Gastroesophageal sphincter (tissue), 4 donors: Measurements from ENCODE around the gene LRRC43. TPM values are rescaled to one million over a fixed set of nuclear protein-coding genes. Genes with fewer than 3 reads are reported as not detected.

Source experiments
- ATAC-seq: fragments of 150-250 bp; one replicate; pipeline ENCODE4 v1.9.1; 2016; ENCODE audit warnings: mild to moderate bottlenecking, moderate library complexity
- H3K27ac ChIP-seq, 4 donors: fragments of 200-600 bp; sonication (generic) in 3 of 4; 1 replicate in 3 of 4; 2 replicates in 1 of 4; pipeline ENCODE4 v1.5.1; 2016 to 2019
- H3K27me3 ChIP-seq: fragments of 200-600 bp; sonication (generic); one replicate; pipeline ENCODE4 v1.5.1; 2019
- H3K36me3 ChIP-seq, 2 donors: fragments of 200-600 bp; sonication (generic); one replicate each; pipeline ENCODE4 v1.5.1; 2019; ENCODE audit warnings: control low read depth in 1 of 2
- H3K4me1 ChIP-seq, 3 donors: fragments of 200-600 bp; sonication (generic); 1 replicate in 2 of 3; 2 replicates in 1 of 3; pipeline ENCODE4 v1.5.1; 2016 to 2019; ENCODE audit warnings: control low read depth in 2 of 3
- H3K4me3 ChIP-seq, 2 donors: fragments of 200-600 bp; sonication (generic); one replicate each; pipeline ENCODE4 v1.5.1; 2019; ENCODE audit warnings: mild to moderate bottlenecking in 1 of 2, moderate library complexity in 1 of 2
- H3K9me3 ChIP-seq, 3 donors: fragments of 200-600 bp; sonication (generic); one replicate each; pipeline ENCODE4 v1.5.1; 2017 to 2019; ENCODE audit warnings: control low read depth in 2 of 3
- CTCF ChIP-seq, 4 experiments: fragments of 200-600 bp in 2 of 4; fragments of 450-650 bp in 2 of 4; sonication (generic) in 1 of 4; IDR thresholded peaks; one replicate each; pipeline ENCODE4 v1.5.1; 2017 to 2019; ENCODE audit warnings: antibody characterized with exemption in 4 of 4, mild to moderate bottlenecking in 2 of 4, moderate library complexity in 2 of 4
- EP300 ChIP-seq: sonication (generic); formaldehyde crosslinking; IDR thresholded peaks from one replicate; pipeline ENCODE4 v1.6.1; 2017; ENCODE audit warnings: antibody characterized with exemption, mild to moderate bottlenecking
- POLR2A ChIP-seq, 2 donors: fragments of 450-650 bp; IDR thresholded peaks; one replicate each; pipeline ENCODE4 v1.6.1; 2017; ENCODE audit warnings: antibody characterized with exemption in 2 of 2, mild to moderate bottlenecking in 2 of 2, moderate library complexity in 1 of 2
- POLR2AphosphoS5 ChIP-seq: sonication (generic); formaldehyde crosslinking; IDR thresholded peaks from one replicate; pipeline ENCODE4 v1.6.1; 2017; ENCODE audit warnings: antibody characterized with exemption
- WGBS, 2 donors: methylation state at CpG; one replicate each; pipeline ENCODE4 v1.1.5; 2018; ENCODE audit warnings: low coverage in 1 of 2; 5-methylcytosine and 5-hydroxymethylcytosine counted together
- total RNA-seq, 4 donors: library from RNA; depleted of rRNA; stranded (reverse); fragments of >200 nt; gene quantifications; one replicate each; pipeline ENCODE4 v1.1.0, GENCODE V29; 2016

The LRRC43 gene
- total RNA-seq, 4 donors from 2014 or later, result 1.5 to 9.8 (median 3.6) TPM

DNA sequence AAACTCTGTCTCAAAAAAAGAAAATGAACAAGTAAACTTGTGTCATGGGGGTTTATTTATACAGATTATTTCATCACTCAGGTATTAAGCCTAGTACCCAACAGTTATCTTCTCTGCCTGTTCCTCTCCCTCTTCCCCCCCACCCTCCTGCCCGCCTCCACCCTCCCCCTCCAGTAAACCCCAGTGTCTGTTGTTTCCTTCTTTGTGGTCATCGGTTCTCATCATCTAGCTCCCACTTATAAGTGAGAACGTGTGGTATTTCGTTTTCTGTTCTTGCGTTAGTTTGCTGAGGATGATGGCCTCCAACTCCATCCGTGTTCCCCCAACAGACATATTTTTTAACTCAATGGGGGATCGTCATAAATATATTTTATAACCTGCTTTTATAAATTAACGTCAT is 21.2 kb upstream of the LRRC43 start:
- peaks cover 3% of the 10 kb centered on the region for H3K27me3 ChIP-seq
- TF ChIP-seq EP300, result no peak
- TF ChIP-seq POLR2AphosphoS5, result no peak
- TF ChIP-seq POLR2A (IDR thresholded peaks at IDR 0.05), result no peak
- H3K27ac ChIP-seq, result no peak overlapping the region
- H3K36me3 ChIP-seq, result no peaks in the 10 kb centered on the region
- WGBS, 2 donors, result 78 to 79% methylated on average over 7 of the region's 8 CpGs
- H3K4me1 ChIP-seq, result no peaks in the 10 kb centered on the region
- no peak for ATAC-seq
- no peaks in the 10 kb centered on the region for H3K9me3 ChIP-seq
- no peak overlapping the region for H3K4me3 ChIP-seq

DNA sequence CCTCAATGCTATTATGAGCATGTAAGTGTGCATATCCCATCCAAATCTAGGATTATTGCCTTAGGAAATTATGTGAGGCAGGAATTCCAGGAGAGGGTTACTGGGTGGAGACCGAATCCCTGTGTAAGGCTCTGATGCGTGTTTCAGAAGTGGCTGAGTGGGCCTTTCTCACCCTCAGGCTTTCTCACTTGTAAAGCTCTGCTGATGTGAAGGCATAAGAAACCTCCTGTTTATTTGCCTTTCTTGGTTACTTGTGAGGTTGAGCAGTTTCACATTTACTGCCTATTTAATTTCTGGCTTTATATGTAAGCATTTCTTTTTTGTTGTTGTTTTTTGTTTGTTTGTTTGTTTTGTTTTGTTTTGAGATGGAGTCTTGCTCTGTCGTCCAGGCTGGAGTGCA is 19.9 kb upstream of the LRRC43 start:
- Histone ChIP-seq H3K27me3 (peaks cover 4% of the 10 kb centered on the region), H3K4me3 (no peak overlapping the region), H3K4me1 (no peaks in the 10 kb centered on the region), H3K9me3 (no peaks in the 10 kb centered on the region), H3K36me3 (no peaks in the 10 kb centered on the region), H3K27ac (no peak overlapping the region)
- 94% methylated on average over 3 of the region's 3 CpGs; no CpG with 5 or more reads in 1 of the 2 donors for WGBS, 2 donors
- no peak for ATAC-seq
- TF ChIP-seq POLR2AphosphoS5, result no peak
- no peak for TF ChIP-seq EP300
- TF ChIP-seq POLR2A (IDR thresholded peaks at IDR 0.05), result no peak
- no peak for TF ChIP-seq CTCF (IDR thresholded peaks at IDR 0.05)

DNA sequence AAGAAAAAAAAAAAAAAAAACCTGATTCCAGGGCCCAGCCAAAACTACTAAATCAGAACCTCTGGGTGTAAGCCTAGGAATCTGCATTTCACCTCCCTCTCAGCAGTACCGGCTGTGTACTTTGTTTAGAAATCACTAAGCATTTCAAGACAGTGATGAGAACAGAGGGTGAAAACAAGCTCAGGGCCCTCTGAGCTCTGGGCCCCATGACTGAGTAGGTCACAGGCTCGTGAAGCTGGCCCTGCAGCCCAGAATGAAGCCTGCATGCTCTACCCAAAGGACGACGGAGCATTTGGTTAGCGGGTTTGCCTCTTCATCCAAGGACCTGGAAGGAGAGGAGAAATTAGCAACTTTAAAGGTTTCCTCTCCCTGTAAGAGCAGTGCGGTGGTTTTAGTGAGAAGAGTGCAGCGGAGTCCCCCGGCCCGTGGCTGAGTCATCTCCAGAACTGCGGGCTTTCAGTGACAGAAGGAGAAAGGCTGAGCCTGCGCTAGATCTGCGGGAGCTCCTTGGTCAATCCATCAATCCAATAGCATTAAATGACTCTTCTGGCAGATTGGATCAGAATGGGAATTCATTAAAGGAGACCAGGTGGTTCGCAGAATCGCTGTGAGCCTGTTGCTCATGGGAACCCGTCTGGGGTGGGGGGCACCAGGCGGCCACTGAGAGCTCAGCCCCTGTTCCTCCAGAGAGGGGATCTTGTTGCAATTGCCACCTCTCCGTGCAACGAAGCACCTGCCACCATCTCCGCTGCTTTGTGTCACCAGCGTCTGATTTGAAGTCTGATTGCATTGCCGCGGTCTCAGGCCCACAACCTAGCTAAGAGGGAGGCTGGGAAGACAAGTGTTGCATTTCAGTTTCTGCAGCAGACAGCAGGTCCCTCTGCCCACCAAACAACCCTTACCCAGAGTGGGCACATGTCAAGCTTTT is 16.2 kb upstream of the LRRC43 start:
- TF ChIP-seq POLR2AphosphoS5 (no peak), EP300 (no peak), CTCF (IDR thresholded peaks at IDR 0.05) (no peak), POLR2A (IDR thresholded peaks at IDR 0.05) (no peak)
- 76 to 89% methylated on average over 9 to 15 of the region's 22 CpGs for WGBS, 2 donors

DNA sequence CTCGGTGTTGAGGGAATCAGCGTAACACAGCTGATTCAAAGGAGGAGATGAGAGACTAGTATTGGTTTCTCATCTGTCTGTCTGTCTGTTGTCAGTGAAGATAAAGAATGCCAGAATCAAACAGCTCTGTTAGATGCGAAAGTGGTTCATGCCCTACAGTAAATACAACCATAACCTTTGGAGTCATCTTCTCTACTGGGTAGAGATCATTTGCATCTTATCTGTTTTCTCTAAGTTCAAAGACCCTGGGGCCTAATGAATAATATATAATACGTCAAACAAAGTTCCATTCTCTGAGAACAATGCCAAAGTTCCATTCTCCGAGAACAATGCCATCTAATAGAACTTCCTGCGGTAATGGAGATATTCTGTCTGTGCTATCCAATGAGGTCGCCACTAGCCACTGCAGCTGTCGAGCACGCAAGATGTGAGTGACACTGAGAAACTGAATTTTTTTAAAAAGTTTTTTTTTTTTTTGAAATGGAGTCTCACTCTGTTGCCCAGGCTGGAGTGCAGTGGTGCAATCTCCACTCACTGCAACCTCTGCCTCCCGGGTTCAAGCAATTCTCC is 15.5 kb upstream of the LRRC43 start:
- no peaks in the 10 kb centered on the region for H3K9me3 ChIP-seq
- peaks cover 19% of the 10 kb centered on the region for H3K27me3 ChIP-seq
- H3K4me1 ChIP-seq, result no peaks in the 10 kb centered on the region
- no peak for ATAC-seq
- 68 to 80% methylated on average over 7 to 9 of the region's 10 CpGs for WGBS, 2 donors
- TF ChIP-seq POLR2AphosphoS5, result no peak
- no peak for TF ChIP-seq POLR2A (IDR thresholded peaks at IDR 0.05)
- TF ChIP-seq EP300, result no peak
- TF ChIP-seq CTCF (IDR thresholded peaks at IDR 0.05), result no peak
- no peak overlapping the region for H3K27ac ChIP-seq
- H3K36me3 ChIP-seq, result no peaks in the 10 kb centered on the region
- no peak overlapping the region for H3K4me3 ChIP-seq

More for the DNA sequence above, 16.2 kb upstream of the LRRC43 start:
- Histone ChIP-seq H3K27ac (no peak overlapping the region), H3K36me3 (no peaks in the 10 kb centered on the region), H3K4me1 (no peaks in the 10 kb centered on the region), H3K9me3 (no peaks in the 10 kb centered on the region), H3K27me3 (peaks cover 17% of the 10 kb centered on the region), H3K4me3 (no peak overlapping the region)
- ATAC-seq, result no peak

GRCh38 chr12:122168492-122168891 is 14.4 kb upstream of the LRRC43 start:
- Histone ChIP-seq H3K27ac (no peak overlapping the region), H3K9me3 (no peaks in the 10 kb centered on the region), H3K36me3 (no peaks in the 10 kb centered on the region), H3K27me3 (peaks cover 19% of the 10 kb centered on the region), H3K4me1 (no peaks in the 10 kb centered on the region), H3K4me3 (no peak overlapping the region)
- TF ChIP-seq POLR2AphosphoS5 (no peak), CTCF (IDR thresholded peaks at IDR 0.05) (no peak), EP300 (no peak), POLR2A (IDR thresholded peaks at IDR 0.05) (no peak)
- ATAC-seq, result no peak
- 94 to 100% methylated on average over 1 to 3 of the region's 3 CpGs for WGBS, 2 donors
